Stimulated activated CD8-positive, alpha-beta memory T cell treated with anti-CD3 and anti-CD28 coated beads, Interleukin-12 subunit alpha, Interleukin-12 subunit beta, amount 100 ng/mL, for 1 hour (primary cell): Measurements from ENCODE around the gene UFD1.

ENCODE experiments used
- DNase-seq: peaks from one replicate; pipeline ENCODE4 v3.0.0-alpha.2; 2020; ENCODE audit warnings: low read depth

Gene UFD1

DNA sequence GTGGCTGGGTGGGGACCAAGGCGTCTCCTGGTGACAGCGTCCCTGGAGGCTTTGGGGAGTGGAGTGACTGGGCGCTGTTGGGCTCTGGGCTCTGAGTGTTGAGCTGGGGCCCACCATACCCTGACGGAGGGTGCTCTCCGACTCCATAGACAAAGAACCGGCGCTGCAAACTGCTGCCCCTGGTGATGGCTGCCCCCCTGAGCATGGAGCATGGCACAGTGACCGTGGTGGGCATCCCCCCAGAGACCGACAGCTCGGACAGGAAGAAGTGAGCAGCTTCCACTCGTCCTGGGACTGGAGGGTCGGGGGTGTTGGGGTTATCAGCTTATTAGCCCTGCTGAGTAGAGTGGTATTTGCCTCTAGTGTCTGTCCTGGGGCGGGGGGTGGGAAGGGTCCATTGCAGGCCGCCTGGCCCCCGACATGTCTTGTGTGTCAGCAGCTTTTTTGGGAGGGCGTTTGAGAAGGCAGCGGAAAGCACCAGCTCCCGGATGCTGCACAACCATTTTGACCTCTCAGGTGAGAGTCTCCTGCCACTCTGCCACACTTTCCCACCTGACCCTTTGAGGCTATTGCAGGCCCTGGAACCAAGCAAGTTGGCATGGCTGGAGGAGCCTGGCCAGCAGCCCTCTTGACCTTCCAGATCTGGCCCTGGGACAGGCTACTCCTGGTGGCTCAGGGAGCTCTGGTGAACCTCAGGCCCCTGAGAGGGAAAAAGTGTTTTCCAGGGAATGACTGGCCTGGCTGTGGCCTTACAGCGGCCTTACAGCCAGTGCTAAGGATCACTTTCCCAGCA lies 37.6 kb upstream of the UFD1 start:
- no peak for DNase-seq

DNA sequence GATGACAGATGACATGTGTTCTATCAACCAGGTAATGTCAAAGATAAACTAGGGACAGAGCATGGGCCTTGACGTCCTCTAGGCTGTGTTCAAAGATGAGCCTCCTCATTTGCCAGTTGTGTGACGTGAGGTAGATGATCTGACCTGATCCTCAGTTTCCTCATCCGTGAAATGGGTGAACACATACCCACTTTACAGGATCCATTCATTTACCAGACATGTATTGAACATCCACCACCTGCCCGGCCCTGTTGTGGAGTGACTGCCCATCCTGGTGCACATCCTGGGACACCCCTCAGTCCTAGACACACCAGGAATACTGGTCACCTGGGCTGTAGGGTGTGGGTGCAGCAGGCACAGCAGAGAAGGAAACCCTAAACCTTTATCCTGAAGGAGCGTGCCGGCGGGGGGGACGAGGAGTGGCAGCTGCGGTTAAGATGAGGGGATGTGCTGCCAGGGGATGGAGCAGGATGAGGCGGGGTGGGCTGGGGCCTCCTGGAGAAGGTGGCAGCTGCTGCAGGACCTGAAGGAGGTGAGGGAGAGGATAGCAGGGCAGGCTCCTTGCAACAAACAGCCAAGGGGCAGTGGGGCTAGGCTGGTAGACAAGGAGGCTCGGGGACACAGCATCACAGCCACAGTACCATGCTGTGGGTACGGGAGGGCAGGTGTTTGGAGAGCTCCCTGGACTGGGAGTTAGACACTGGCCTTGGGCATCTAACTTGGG lies 36.8 kb upstream of the UFD1 start:
- no peak for DNase-seq

- DNase-seq = no peak
Measured at GRCh38 chr22:19514831-19515565, 36.0 kb upstream of the UFD1 start.

DNA sequence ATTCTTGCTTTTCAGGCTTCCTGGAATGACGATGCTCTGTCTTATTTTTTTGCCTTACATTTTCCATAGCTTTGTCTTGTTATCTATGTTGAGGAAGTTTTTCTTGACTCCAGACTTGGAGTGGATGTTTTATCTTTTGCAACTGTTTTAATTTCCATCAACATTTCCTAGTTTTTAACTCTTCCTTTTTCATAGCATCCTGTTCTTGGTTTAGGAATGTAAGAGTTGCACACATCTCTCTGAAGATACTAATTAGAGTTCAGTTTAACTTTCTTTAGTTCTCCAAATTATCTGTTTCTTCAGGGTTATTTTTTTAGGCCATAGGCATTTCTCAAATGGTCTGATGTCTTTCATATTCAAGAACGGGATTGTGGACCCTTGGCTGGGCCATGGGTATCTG lies 34.8 kb upstream of the UFD1 start:
- no peak for DNase-seq

- no peak for DNase-seq
Measured at GRCh38 chr22:19510919-19511341, 31.9 kb upstream of the UFD1 start.

- no peak for DNase-seq
Measured at GRCh38 chr22:19509923-19510322, 30.9 kb upstream of the UFD1 start.

DNA sequence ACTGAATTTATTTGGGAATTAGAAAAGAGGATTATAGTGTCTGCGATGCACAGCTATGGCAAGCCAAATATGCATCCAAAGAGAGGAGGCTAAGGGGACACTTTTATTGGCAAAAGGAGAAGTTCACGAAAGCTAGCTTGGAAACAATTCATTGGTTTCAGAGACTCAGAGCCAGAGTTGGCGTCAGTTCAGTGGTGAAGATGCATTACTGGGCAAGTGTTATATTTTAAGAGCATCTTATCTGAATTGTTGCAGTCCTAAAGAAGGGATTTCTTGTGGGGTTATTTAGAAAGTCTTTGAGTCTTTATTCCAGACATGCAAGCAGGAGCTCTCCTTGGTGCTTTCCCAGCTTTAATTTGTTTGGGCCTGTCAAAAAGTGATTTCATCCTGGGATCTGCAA lies 30.2 kb upstream of the UFD1 start:
- DNase-seq = no peak

- no peak for DNase-seq
Measured at GRCh38 chr22:19508024-19508776, 29.2 kb upstream of the UFD1 start.

DNA sequence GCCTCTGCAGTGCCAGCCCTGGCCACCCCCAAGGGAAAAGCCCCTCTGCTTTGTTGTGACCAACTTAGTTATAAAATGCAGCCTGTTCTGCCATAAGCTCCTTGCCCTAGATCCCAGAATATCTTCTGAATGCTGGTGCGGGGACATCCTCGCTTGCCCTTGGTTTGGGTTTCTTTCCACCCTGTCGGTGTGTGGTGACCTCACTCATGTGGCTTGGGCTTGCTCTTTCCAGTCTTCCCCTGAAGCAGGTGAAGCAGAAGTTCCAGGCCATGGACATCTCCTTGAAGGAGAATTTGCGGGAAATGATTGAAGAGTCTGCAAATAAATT lies 28.5 kb upstream of the UFD1 start:
- DNase-seq = no peak

GRCh38 chr22:19506212-19506611 lies 27.2 kb upstream of the UFD1 start:
- no peak for DNase-seq

GRCh38 chr22:19505735-19506126 lies 26.7 kb upstream of the UFD1 start:
- no peak for DNase-seq

- no peak for DNase-seq
Measured at GRCh38 chr22:19504900-19505734, 26.1 kb upstream of the UFD1 start.

DNA sequence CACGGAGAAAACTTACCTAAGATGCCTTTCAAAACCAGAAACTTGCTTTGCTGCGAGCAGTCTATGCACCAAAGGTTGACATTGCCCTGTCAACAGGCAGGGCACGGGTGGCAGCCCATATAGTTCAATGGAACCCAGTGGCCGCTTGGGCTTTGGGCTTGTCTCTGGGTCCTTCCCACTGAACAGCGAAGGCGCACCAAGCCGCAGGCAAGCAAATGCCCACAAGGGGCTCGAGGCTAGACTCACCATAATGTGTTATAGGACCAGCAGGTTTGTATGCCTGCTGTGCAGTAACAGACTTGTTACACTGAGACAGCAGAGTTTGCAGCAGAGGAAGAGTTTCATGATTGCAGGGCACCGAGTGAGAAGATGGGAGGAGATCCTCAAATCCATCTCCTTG lies 24.9 kb upstream of the UFD1 start:
- no peak for DNase-seq

DNA sequence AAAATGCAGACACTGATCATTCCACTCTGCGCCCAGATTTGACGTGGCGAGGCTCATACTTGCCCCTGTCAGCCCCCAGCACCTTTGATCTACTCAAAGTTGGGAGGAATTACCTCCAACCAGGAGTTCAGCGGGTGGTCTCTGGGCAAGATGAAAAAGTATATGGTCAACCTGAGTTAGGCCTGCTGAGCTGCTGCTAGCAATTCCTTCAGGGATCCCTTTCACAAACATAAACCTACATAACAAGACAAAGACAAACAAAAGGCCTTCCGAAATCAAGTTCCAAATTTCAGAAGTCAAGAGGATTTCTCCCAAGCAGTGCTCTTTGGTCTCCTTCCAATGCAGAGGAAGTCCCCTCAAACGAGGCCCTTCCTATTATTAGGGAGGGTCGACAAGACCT lies 24.4 kb upstream of the UFD1 start:
- DNase-seq = no peak

DNA sequence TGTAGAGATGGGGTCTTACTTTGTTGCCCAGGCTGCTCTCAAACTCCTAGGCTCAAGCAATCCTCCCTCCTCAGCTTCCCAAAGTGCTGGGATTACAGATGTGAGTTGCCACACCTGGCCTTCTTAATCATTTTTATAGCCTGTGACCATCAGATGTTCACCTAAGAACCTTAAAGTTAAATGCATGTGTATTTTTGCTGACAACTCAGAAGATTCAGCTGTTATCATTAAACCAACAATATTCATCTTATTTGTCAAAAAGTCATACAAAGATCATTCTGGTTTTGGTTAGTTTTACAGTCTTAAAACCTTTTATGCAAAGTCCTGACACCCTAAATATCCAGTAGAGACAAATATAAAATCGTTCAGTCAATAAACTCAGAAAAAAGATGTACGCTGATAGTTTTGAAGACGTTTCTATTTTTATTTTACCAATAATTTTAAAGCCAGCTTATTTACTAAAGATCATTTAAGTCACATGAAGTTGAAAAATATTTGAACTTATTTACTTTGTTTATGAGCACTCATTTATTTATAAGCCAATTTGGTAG lies 23.0 kb upstream of the UFD1 start:
- no peak for DNase-seq

- no peak for DNase-seq
Measured at GRCh38 chr22:19499880-19500242, 20.9 kb upstream of the UFD1 start.

- no peak for DNase-seq
Measured at GRCh38 chr22:19499236-19499879, 20.4 kb upstream of the UFD1 start.

DNA sequence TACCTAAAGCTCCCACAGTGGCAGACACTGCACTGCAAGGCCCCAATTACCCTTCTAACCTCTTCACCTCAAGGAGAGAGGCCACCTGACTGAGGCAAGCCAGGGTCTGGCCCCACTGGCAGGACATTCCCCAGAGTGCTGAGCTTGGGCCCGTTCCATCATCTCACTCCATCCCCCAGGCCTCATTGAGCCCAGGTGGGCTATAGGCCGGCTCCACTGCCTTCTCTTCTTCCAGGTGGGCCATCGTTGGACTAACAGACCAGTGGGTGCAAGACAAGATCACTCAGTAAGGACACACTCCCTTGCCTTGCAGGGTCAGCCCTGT lies 19.8 kb upstream of the UFD1 start:
- DNase-seq = no peak

DNA sequence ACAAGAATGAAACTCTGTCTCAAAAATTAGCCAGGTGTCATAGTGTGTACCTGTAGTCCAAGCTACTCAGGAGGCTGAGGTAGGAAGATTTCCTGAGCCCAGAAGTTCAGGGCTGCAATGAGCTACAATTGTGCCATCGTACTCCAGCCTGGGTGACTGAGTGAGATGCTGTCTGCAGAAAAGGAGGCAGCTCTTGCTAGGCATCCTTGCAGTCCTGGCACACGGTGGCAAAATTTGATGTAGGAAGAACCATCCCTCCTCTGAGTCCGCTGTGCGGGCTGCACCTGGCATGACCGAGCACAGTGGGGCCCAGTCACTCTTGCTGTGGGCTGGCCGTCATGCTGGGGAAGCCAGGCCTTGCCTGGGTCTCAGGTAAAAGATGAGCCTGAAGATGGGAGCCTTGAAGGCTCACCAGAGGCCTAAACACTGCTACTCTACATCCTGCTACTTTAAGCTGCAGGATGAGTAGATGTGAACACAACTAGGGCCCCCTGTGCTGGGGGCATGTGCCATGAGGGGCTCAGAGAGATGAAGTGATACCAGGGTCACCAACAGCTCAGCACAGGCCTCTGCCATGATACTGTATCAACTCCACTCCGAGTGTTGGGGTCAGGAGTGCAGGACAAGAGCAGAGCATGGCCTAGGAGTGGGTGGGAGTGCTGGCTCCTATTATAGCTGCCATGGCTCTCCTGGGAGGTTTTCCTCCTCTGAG lies 19.3 kb upstream of the UFD1 start:
- no peak for DNase-seq

- no peak for DNase-seq
Measured at GRCh38 chr22:19497245-19497644, 18.3 kb upstream of the UFD1 start.
